ENCODE measurements around the gene ACE. TPM values are rescaled to one million over a fixed set of nuclear protein-coding genes. Genes with fewer than 3 reads are reported as not detected.

The ACE gene
- total RNA-seq, 1 experiment from 2014 or later = 4.5 TPM

DNA sequence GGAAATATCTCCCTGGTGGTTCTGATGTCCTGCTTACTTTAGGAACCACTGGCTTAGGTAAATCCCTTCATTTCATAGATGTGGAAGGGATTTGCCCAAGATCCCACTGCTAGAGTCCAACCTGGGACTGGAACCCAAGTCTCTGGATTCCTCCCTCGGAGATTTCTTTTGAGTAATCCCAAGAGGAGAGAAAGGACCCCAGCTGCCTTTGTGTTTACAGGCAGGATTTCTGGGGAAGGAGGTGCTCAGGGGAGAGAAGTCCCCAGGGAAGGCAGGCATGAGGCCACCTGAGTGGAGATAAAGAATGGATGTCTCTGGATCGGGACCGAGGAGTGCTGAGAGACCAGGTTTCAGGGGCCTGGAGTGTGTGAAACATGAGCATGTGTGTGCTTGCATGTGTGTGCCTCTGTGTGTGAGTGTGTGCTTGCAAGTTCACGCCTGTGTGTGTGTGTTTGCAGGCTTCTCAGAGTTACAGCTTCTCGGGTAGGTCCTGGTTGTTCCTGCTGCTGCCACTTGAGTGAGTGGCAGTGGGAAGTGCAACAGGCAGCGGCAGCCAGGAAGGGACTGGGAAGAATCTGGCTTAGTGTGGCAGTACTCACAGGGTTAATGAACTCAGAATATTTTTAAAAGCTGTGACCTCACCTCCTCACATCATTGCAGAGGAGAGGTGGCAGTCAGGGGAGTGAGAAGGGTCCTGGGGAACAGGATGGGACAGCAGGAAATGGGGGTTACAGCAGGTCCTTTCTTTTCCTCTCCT, 48.5 kb downstream of the ACE start:
- Histone ChIP-seq H3K9me3 (ENCODE audit: control insufficient read depth, insufficient read depth, low read depth, low read length) (no peaks in the 10 kb centered on the region), H3K4me3 (ENCODE audit: low read depth in 2 of 2, low read length in 2 of 2) (no peak overlapping the region), H3K4me1 (ENCODE audit: control insufficient read depth, insufficient read depth, low read length) (no peaks in the 10 kb centered on the region), H3K36me3 (ENCODE audit: control insufficient read depth, insufficient read depth, low read length) (no peaks in the 10 kb centered on the region), H3K27me3 (ENCODE audit: control insufficient read depth, insufficient read depth, low read length) (no peaks in the 10 kb centered on the region), H3K27ac (ENCODE audit: low read length) (no peak overlapping the region)
- ChIA-PET CTCF (no interaction called here), POLR2A (no interaction called here)
- DNase-seq (ENCODE audit: low read depth, low spot score) (no peak), ATAC-seq (no peak)
- intact Hi-C loops (cut with micrococcal nuclease; ENCODE audit: unreplicated experiment) (no loop called here), in situ Hi-C loops (cut with HindIII; ENCODE audit: low pct_unique_long_range_greater_than_20kb, low sequenced_read_pairs) (no loop called here)
- no TSS peak for BruUV-seq (replicated peaks)
- TF ChIP-seq POLR2AphosphoS5 (IDR thresholded peaks at IDR 0.05; ENCODE audit: low read depth, low read length) = no peak
- no peak for TF ChIP-seq CTCF (IDR thresholded peaks at IDR 0.05)
- TF ChIP-seq TCF7L2 (IDR thresholded peaks at IDR 0.05; ENCODE audit: low read depth, low read length) = no peak
- TF ChIP-seq REST (IDR thresholded peaks at IDR 0.05; ENCODE audit: insufficient read depth in 1 of 2, low read depth in 2 of 2, low read length in 1 of 2) = no peak
- TF ChIP-seq SIN3A (IDR thresholded peaks at IDR 0.05; ENCODE audit: borderline replicate concordance, insufficient read depth, low read depth, low read length) = no peak

DNA sequence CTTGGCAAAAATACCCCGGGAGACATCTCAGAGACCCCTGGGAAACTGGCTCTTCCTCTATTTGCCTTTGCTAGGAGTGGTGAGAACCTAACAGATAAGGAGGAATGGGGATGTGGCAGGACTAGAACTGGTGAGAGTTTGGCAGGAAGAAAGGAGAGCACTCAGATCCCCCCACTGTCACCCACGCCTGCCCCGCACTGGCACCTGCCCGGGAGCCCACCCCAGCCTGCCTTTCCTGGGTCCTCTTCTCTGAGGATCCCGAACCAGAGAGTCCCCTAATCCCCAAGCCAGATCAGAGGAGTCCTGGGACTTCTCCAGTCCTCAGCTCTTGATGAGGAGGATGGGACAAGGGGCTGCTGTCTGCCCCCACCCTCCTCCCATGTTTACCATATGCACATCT, 50.0 kb downstream of the ACE start:
- intact Hi-C loops (cut with micrococcal nuclease; ENCODE audit: unreplicated experiment) = no loop called here
- DNase-seq (ENCODE audit: low read depth, low spot score) (no peak), ATAC-seq (no peak)
- TF ChIP-seq CTCF (IDR thresholded peaks at IDR 0.05) = no peak
- no peak for TF ChIP-seq TCF7L2 (IDR thresholded peaks at IDR 0.05; ENCODE audit: low read depth, low read length)
- TF ChIP-seq POLR2AphosphoS5 (IDR thresholded peaks at IDR 0.05; ENCODE audit: low read depth, low read length) = no peak
- no peak for TF ChIP-seq REST (IDR thresholded peaks at IDR 0.05; ENCODE audit: insufficient read depth in 1 of 2, low read depth in 2 of 2, low read length in 1 of 2)
- no peak for TF ChIP-seq SIN3A (IDR thresholded peaks at IDR 0.05; ENCODE audit: borderline replicate concordance, insufficient read depth, low read depth, low read length)
- no peaks in the 10 kb centered on the region for H3K27me3 ChIP-seq (ENCODE audit: control insufficient read depth, insufficient read depth, low read length)
- POLR2A ChIA-PET = interaction anchor here (0.9 kb wide), 1 partner anchor 17 kb away, joined by 3 read pairs; no protein-coding TSS in a partner anchor
- in situ Hi-C loops (cut with HindIII; ENCODE audit: low pct_unique_long_range_greater_than_20kb, low sequenced_read_pairs) = no loop called here
- BruUV-seq (replicated peaks) = no TSS peak
- H3K27ac ChIP-seq (ENCODE audit: low read length) = no peak overlapping the region
- H3K36me3 ChIP-seq (ENCODE audit: control insufficient read depth, insufficient read depth, low read length) = no peaks in the 10 kb centered on the region
- no peaks in the 10 kb centered on the region for H3K4me1 ChIP-seq (ENCODE audit: control insufficient read depth, insufficient read depth, low read length)
- H3K9me3 ChIP-seq (ENCODE audit: control insufficient read depth, insufficient read depth, low read depth, low read length) = no peaks in the 10 kb centered on the region
- CTCF ChIA-PET = no interaction called here
- H3K4me3 ChIP-seq (ENCODE audit: low read depth in 2 of 2, low read length in 2 of 2) = no peak overlapping the region
